ENCODE measurements around the gene GABRD. TPM values are rescaled to one million over a fixed set of nuclear protein-coding genes. Genes with fewer than 3 reads are reported as not detected.

Gene GABRD
- total RNA-seq, 1 donor, result not detected

DNA sequence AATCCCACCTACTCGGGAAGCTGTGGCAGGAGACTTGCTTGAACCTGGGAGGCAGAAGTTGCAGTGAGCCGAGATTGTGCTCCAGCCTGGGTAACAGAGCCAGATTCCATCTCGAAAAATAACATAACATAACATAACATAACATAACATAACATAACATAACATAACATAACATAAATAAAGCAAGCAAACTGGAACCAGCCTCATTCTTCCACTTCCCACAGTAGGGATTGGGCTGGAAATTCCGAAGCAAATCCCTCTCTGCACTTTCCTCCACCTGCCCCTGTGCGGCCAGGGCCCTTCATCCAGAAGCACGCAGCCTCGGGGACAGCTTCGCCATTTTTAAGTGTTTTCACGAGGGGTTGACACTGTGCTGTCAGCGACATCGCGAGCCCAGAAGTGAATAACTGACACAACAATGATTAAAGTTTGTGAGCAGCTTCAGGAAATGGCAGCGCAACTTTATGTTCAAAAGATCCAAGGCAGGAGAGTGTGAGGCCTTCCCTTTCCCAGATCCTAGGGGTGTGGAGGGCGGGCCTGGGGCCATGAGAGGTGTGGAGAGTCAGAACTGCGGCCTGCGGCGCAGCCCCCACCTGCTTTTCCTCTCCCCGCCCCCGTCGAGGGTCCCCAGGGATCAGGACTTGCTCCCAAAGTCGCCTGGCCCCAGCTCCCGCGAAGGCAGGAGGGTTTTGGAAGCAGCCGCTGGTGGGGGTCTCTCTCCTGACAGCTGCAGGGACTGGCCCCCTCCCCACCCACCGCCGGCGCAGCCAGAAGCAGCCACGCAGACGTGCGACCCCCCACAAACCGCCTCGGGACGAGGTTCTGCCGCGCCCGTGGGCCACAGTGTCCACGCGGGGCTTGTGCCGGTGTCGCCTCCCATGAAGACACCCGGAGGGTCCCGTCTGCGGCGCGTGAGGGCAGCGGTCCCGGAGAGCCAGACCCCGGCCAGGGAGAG, 651 bp upstream of the GABRD start:
- DNase-seq (ENCODE audit: low read depth), result no peak

DNA sequence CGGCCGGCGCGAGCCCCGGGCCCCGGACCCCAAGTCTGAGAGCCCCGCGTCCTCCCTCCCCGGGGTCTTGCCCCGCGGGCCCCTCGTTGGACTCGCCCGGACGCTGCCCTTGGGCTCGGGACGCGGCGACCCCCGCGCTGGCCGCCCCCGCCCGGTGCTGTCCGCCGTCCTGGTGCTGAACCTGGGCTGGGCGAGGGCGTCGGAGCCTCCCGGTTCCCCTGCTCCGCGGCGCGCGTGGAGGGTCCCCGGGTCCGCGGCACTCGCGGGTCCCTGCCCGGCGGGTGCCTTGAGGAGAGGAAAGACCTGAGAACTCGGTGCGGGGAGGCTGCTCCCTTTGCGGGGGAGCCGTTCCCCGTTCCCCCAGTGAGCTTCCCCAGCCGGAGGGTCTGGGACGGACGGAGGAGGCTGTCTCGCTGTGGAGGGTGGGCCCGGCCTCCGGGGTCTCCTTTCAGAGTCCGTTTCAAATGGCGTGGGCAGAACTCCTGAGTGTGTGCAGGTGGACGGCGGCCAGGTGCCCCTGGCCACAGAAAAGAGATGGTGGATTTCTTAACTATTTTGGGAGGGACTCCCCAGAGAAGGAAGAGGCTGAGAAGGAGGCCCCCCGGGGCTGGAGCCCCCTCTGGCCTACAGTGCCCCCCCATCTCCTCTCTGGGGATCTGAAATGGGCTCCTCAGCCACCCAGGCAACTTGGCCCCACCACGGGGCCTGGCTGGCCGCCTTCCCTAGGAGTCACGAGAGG, 595 bp downstream of the GABRD start:
- DNase-seq (ENCODE audit: low read depth), result no peak
- TF ChIP-seq, protein P1, sequence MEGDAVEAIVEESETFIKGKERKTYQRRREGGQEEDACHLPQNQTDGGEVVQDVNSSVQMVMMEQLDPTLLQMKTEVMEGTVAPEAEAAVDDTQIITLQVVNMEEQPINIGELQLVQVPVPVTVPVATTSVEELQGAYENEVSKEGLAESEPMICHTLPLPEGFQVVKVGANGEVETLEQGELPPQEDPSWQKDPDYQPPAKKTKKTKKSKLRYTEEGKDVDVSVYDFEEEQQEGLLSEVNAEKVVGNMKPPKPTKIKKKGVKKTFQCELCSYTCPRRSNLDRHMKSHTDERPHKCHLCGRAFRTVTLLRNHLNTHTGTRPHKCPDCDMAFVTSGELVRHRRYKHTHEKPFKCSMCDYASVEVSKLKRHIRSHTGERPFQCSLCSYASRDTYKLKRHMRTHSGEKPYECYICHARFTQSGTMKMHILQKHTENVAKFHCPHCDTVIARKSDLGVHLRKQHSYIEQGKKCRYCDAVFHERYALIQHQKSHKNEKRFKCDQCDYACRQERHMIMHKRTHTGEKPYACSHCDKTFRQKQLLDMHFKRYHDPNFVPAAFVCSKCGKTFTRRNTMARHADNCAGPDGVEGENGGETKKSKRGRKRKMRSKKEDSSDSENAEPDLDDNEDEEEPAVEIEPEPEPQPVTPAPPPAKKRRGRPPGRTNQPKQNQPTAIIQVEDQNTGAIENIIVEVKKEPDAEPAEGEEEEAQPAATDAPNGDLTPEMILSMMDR (IDR thresholded peaks at IDR 0.05; ENCODE audit: insufficient read depth, low read length), result no peak

More for the DNA sequence above, 651 bp upstream of the GABRD start:
- no peak overlapping the region for H3K4me3 ChIP-seq (ENCODE audit: low read depth, low read length)
- TF ChIP-seq, protein P1 (IDR thresholded peaks at IDR 0.05; ENCODE audit: insufficient read depth, low read length), result no peak

DNA sequence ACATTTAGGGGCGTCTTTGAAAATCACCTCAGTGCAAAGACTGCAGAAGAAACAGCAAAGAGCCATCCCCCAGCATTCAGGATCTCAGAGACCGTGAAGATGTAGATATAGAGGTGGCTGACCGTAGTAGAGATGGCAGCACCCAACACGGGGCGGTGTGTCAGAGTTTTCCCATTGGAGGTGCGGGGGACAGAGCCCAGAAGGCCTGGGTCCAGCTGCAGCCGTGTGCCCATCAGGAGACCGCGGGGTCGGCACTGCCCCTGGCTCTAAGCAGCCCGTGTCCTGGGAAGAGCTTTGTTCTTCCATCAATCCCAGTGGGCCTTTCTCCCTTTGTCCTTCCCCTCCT, 1.1 kb downstream of the GABRD start:
- TF ChIP-seq, protein P1 (IDR thresholded peaks at IDR 0.05; ENCODE audit: insufficient read depth, low read length), result no peak
- no peak for DNase-seq (ENCODE audit: low read depth)
- H3K4me3 ChIP-seq (ENCODE audit: low read depth, low read length), result no peak overlapping the region

More for the DNA sequence above, 595 bp downstream of the GABRD start:
- no peak overlapping the region for H3K4me3 ChIP-seq (ENCODE audit: low read depth, low read length)

DNA sequence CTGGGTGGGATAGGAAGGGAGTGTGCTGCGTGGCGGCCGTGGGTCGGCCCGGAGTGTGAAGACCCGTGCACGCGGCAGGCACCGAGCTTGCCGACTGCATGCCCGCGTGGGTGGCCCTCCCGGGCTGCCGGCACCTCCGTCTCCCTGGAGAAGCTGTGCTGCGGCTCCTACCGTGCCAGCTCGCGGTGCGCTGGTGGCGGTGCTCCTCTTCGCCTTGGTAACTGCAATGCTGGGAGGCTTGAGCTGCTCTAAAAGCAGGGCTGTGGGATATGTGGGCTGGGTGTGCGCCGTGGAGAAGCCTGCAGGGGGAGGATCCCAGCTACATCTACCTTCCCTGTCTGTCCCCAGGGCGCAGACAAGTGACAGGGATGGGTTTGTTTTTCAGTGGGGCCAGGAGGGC, 2.4 kb downstream of the GABRD start:
- no peak for DNase-seq (ENCODE audit: low read depth)
- TF ChIP-seq, protein P1 (IDR thresholded peaks at IDR 0.05; ENCODE audit: insufficient read depth, low read length), result no peak
- H3K4me3 ChIP-seq (ENCODE audit: low read depth, low read length), result no peak overlapping the region

DNA sequence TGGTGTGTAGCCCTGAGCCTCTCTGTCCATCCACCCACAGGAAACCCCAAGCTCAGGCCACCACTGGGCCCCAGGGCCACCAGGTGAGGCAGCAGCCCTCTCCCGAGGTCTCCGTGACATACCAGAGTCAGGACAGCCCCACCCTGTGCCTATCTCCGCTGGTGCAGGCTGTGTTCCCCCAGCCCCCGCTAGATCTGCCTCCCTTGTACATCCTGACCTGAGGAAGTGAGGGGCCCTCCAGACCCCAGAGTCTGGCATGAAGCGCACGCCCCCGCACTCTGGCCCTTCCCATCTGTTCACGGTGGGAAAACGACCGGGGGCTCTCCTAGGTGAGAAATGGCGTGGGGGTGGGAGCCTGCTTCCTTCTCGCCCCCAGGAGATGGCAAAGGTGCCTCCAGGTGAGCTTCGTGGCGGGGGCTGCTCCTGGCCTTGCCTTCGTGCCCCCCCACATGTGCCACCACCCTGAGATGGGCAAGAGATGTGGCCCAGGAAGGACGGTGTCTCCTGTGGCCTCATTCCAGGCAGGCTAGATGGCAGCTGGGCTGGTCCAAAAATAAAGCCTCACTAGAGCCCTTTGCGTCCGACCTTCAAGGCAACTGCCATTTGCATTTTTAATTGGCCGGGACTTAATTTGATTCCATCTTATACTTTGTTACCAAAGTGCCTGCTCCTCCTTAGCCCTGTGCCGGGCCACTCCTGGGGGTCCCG, 3.1 kb downstream of the GABRD start:
- no peak overlapping the region for H3K4me3 ChIP-seq (ENCODE audit: low read depth, low read length)
- TF ChIP-seq, protein P1 (IDR thresholded peaks at IDR 0.05; ENCODE audit: insufficient read depth, low read length), result no peak
- no peak for DNase-seq (ENCODE audit: low read depth)

DNA sequence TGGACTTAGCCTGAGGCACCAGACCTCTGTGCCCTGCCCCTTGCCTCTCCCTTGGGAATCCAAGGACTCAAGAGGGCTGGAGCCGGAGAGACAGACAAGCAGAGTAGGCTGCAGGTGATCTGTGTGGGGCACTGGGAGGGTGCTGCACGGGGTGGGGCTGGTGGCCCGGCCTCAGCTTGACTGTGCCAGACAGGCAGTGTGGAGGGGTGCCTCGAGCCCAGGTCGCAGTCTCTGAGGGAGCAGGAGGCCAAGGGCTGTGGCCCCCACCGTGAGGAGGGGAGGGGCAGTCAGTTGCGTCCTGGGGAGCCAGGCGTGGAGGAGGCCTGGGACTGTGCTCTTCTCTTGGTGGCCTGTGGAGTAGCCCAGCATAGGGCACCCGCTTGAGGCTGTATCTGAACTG, 4.0 kb downstream of the GABRD start:
- DNase-seq (ENCODE audit: low read depth), result no peak
- TF ChIP-seq, protein P1 (IDR thresholded peaks at IDR 0.05; ENCODE audit: insufficient read depth, low read length), result no peak
- no peak overlapping the region for H3K4me3 ChIP-seq (ENCODE audit: low read depth, low read length)
